Measurements from ENCODE around the gene TIMM13.
"Not testable (repeated sequence)": the region's sequence is repeated elsewhere in the genome, so short reads cannot be mapped to it uniquely, and the experiment has no call there.

TIMM13 gene

GRCh38 chr19:2413159-2413558 lies 14.2 kb downstream of the TIMM13 start:
- no peak for DNase-seq

GRCh38 chr19:2412449-2412848 lies 14.9 kb downstream of the TIMM13 start:
- no peak for DNase-seq

DNA sequence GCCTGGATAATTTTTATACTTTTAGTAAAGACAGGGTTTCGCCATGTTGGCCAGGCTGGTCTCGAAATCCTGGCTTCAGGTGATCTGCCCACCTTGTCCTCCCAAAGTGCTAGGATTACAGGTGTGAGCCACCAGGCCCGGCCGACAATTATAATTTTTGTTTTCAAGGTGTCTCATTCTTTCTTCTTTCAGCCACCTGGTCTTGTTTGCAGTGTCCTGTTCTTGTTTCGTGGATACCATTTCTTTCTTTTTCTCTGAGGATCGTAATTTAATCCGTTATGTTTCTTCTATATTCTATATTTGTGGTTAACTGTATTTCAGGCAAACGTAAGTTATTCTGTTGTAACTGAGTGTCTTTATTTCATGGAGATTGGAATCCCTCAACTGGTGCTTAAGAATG lies 15.7 kb downstream of the TIMM13 start:
- no peak for DNase-seq

- no peak for DNase-seq
These were observed 17.4 kb downstream of the TIMM13 start for GRCh38 chr19:2410023-2410422.

GRCh38 chr19:2409352-2409912 lies 18.0 kb downstream of the TIMM13 start:
- DNase-seq, result no peak

GRCh38 chr19:2408247-2408646 lies 19.1 kb downstream of the TIMM13 start:
- DNase-seq, result no peak

GRCh38 chr19:2399582-2399981 lies 27.8 kb downstream of the TIMM13 start:
- no peak for DNase-seq

DNA sequence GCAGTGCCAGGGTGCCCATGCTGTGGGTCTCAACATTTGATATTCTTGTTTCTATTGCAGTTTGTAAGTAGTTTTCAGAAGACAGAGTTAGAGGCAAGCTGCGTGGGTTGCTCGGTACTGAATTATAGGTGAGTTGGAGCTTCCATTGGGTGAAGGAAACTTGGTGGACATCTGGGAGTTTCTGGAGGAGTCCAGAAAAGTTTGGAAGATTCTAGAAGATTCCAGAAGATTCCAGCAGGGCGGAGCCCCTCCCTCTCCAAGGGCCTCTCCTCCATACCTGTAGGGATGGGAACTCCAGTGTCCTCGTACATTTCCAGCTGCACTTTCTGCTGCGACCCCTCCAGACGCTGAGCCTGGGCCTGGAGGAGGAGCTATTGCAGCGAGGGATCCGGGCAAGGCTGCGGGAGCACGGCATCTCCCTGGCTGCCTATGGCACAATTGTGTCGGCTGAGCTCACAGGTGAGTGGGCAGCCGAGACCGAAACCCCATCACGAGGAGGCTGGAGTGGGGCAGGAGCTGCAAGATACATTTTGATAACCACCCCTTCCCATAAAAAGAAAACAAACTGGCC lies 28.6 kb downstream of the TIMM13 start:
- DNase-seq, result no peak

- DNase-seq, result not testable (repeated sequence)
These were observed 30.2 kb downstream of the TIMM13 start for GRCh38 chr19:2397173-2397572.

- DNase-seq, result not testable (repeated sequence)
These were observed 32.0 kb downstream of the TIMM13 start for GRCh38 chr19:2395293-2395829.

GRCh38 chr19:2394442-2395292 lies 32.7 kb downstream of the TIMM13 start:
- DNase-seq, result no peak

DNA sequence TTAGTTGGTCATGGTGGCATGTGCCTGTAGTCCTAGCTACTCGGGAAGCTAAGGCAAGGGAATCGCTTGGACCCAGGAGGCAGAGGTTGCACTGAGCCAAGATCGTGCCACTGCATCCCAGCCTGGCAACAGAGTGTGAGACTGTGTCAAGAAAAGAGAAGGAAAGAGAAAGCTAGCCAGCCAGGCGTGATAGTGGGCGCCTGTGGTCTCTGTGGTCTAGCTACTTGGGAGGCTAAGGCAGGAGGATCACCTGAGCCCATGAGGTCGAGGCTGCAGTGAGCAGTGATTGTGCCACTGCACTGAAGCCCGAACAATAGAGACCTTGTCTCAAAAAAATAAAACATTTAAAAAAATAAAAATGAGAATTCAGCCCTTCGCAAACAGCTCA lies 33.3 kb downstream of the TIMM13 start:
- DNase-seq, result no peak

DNA sequence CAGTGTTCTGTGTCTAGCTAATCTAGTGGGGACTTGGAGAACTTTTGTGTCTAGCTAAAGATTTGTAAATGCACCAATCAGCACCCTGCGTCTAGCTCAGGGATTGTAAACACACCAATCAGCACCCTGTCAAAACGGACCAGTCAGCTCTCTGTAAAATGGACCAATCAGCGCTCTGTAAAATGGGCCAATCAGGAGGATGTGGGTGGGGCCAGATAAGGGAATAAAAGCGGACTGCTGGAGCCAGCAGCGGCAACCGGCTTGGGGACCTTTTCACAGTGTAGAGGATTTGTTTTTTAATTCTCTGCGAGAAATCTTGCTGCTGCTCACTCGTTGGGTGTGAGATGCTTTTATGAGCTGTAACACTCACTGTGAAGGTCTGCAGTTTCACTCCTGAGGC lies 34.5 kb downstream of the TIMM13 start:
- not testable (repeated sequence) for DNase-seq

DNA sequence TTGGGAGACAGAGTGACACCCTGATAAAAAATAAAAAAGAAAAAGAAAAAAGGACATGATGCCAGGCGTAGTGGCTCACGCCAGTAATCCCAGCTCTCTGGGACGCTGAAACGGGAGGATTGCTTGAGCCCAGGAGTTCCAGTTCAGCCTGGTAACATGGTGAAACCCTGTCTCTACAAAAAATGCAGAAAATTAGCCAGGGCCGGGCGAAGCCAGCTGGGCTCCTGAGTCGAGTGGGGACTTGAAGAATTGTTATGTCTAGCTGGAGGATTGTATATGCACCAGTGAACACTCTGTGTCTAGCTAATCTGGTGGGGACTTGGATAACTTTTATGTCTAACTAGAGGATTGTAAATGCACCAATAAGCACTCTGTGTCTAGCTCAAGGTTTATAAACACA lies 35.0 kb downstream of the TIMM13 start:
- no peak for DNase-seq

GRCh38 chr19:2391118-2391725 lies 36.2 kb downstream of the TIMM13 start:
- peak; percentile 29 to 62 for DNase-seq

DNA sequence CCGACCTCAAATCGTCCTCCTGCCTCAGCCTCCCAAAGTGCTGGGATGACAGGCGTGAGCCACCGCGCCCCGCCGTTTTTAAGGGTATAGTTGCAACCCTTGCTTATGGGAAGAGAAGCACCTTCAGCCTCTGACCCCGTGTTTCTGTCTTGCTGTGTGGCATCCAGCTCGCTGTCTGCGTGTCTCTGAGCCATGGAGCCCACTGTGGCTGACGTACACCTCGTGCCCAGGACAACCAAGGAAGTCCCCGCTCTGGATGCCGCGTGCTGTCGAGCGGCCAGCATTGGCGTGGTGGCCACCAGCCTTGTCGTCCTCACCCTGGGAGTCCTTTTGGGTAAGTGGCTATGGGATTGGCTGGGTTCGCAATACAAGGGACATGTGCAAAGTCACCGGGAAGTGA lies 37.8 kb downstream of the TIMM13 start:
- DNase-seq, result no peak

DNA sequence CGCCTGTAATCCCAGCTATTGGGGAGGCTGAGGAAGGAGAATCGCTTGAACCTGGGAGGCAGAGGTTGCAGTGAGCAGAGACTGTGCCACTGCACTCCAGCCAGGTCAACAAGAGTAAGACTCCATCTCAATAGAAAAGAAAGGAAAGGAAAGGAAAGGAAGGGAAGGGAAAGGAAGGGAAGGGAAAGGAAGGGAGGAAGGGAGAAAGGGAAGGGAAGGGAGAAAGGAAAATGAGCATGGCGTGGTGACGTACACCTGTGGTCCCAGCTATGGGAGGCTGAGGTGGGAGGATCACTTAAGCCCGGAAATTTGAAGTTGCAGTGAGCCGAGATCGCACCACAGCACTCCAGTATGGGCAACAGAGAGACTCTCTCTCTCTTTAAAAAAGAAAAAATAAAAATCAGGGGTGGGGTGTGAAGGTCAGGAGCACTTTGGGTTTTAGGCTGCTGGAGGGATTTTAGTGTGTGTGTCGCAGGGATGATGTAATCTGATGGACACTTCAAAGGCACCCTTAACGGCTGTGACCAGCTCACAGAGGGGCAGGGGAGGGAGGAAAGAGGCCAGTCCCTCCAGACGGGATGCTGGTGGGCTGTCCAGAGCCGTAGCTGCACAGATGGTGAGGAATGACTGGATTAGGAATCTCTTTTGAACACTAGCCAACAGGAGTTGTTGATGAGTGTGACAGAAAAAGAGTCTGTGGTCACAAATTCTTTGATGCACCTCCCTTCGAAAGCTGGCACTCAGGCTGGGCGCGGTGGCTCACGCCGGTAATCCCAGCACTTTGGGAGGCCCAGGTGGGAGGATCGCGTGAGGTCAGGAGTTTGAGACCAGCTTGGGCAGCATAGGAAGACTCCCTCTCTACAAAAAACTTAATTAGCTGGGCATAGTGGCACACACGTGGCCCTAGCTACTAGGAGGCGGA lies 39.8 kb downstream of the TIMM13 start:
- DNase-seq, result no peak

DNA sequence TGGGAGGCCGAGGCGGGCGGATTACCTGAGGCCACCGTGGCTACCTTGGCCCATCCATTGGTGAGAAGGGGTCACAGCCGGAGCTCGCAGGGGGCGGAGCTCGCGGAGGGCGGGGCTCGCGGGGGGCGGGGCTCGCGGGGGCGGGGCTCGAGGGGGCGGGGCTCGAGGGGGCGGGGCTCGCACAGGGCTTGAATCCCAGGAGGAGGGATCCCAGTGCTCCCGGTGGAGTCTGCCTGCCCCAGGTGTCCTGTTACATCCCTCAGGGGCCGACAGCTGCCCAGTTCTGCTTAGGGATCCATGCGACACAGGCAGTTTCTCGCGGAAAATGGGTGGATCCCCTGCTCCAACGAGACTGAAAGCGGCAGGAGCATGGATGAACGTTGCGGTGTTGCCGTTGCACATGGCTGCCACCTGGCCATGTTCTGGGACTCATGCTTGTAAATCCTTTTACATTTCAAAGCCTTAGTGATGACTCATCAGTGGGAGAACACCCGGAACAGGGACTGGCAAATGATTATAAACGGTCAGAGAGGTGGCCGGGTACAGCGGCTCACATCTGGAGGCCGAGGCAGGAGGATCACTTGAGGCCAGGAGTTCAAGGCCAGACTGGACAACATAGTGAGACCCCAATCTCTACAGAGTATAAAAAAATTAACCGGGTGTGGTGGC lies 42.2 kb downstream of the TIMM13 start:
- peak; percentile 57 to 74 for DNase-seq

GRCh38 chr19:2382530-2383222 lies 44.7 kb downstream of the TIMM13 start:
- no peak for DNase-seq

DNA sequence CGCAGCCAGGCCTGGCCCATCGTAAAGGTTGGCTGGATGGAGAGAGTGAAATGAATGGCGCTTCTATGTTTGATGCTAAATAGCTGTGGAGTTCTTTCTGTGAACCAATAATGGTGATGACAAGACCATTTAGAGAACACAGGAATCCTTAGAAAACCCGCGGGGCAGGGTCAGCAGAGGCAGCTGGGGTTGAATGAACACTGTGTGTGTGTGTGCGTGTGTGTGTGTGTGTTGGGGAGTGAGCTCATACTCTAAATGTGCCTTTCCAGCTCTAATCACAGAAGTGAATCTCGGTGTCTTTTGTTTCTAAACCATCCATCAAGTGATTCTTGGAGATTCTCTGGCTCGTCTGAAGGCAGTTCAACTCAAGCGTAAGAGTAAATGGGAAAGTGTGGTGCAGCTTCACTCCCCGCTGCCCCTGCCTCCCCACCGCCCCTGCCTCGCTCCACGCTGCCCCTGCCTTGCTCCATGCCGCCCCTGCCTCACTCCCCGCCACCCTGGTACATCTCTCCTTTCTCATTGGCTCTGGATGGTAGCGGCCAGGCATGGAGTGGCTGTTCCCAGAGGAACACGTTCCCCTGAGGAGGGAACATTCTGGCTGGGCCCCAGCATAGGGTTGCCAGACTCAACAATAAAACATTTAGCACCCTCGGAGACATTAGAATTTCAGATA lies 46.1 kb downstream of the TIMM13 start:
- DNase-seq, result no peak

DNA sequence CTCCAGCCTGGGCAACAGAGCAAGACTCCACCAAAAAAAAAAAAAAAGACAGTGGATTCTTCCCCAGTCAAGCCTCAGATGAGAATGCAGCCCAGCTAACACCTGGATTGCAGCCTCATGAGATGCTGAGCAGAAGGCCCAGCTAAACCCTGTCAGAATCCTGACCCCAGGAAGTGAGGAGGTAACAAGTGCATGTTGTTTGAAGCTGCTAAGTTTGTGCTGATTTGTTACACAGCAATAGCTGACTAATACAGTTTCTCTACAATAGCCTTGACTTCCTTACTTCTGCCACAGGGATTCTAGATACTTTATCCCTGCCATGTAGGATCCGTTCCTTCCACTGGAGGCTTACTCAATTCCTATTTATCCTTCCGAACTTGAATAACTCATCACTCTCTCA lies 46.8 kb downstream of the TIMM13 start:
- no peak for DNase-seq
